A549 (cell line): Measurements from ENCODE around the gene PATJ.

ENCODE experiments used
- CHD4 ChIP-seq: fragments of 200-600 bp; sonication (generic); IDR thresholded peaks from 2 replicates; pipeline ENCODE4 v1.6.1; 2016; ENCODE audit warnings: antibody characterized with exemption, mild to moderate bottlenecking, borderline replicate concordance
- CTCF ChIP-seq: fragments of >200 bp; sonication (Bioruptor Twin); formaldehyde crosslinking; IDR thresholded peaks from 3 replicates; pipeline ENCODE4 v1.5.1; 2016
- JUNB ChIP-seq: fragments of >200 bp; sonication (Bioruptor Twin); formaldehyde crosslinking; IDR thresholded peaks from 2 replicates; pipeline ENCODE4 v1.6.1; 2016
- MYC ChIP-seq: IDR thresholded peaks from 2 replicates; pipeline ENCODE4 v1.6.1; 2012; ENCODE audit warnings: mild to moderate bottlenecking, inconsistent platforms, low read length, improper control_type of control experiment, borderline replicate concordance
- NR3C1 ChIP-seq: fragments of >200 bp; sonication (Bioruptor Twin); formaldehyde crosslinking; IDR thresholded peaks from 3 replicates; pipeline ENCODE4 v1.6.1; 2017
- REST ChIP-seq: fragments of 200-600 bp; sonication (generic); IDR thresholded peaks from 2 replicates; pipeline ENCODE4 v1.6.1; 2016; ENCODE audit warnings: antibody characterized with exemption, mild to moderate bottlenecking, moderate library complexity
- RNF2 ChIP-seq: fragments of 200-600 bp; sonication (generic); IDR thresholded peaks from 2 replicates; pipeline ENCODE4 v1.6.1; 2016; ENCODE audit warnings: low read depth, mild to moderate bottlenecking, antibody characterized with exemption, moderate library complexity, borderline replicate concordance
- USF2 ChIP-seq: fragments of 450-650 bp; IDR thresholded peaks from 2 replicates; pipeline ENCODE4 v1.6.1; 2014; ENCODE audit warnings: antibody characterized with exemption

DNA sequence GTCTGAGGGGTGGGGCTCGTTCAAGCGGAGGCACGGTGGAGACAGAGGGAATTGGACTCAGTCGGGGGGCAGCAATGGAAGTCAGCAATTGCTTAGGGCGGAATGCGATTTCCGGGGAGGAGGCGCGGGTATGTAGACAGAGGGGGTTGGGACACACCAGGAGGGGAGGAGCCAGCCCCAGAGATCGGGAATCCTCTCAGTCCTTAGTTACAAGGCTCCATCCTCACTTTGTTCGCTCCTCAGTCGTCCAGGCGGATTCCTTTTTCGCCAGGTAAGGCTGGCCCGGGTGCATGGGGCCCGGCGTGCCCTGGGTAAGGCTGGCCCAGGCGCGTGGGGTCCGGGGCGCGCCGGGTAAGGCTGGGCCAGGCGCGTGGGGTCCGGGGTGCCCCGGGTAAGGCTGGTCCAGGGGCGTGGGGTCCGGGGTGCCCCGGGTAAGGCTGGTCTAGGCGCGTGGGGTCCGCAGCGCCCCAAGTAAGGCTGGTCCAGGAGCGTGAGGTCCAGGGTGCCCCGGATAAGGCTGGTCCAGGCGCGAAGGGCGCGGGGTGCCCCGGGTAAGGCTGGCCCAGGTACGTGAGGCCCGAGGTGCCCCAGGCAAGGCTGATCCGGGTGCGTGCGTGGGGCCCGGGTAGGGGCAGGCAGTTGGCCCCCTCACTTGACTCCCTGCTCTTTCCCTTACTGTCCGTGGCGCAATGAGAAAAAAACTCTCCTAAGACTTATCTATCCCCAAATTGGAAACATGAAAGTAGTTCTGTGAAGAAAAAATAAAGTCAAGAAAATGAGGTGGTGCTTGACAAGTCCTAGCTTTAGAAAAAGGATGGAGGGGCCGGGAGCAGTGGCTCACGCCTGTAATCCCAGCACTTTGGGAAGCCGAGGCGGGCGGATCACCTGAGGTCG, 452.6 kb downstream of the PATJ start, which contains the start of gene L1TD1:
- TF ChIP-seq CTCF: no peak
- no peak for TF ChIP-seq CHD4
- no peak for TF ChIP-seq USF2
- TF ChIP-seq MYC: no peak
- TF ChIP-seq JUNB: no peak
- TF ChIP-seq NR3C1: no peak
- TF ChIP-seq RNF2: no peak
- TF ChIP-seq REST: no peak
